Activated CD4-positive, alpha-beta T cell treated with anti-CD3 and anti-CD28 coated beads, Interleukin-2, Interleukin-6, amounts not matched to agents 100 ng/mL and 50 ng/mL, durations not matched to agents 16 hours and 8 hours (primary cell): ENCODE results near the gene ANKRD23.
"Not testable (repeated sequence)": the region's sequence is repeated elsewhere in the genome, so short reads cannot be mapped to it uniquely, and the experiment has no call there.

ENCODE experiments used
- DNase-seq: peaks from one replicate; pipeline ENCODE4 v3.0.0-alpha.2; 2020

Gene ANKRD23

GRCh38 chr2:96876269-96877041 lies 32.6 kb upstream of the ANKRD23 start:
- DNase-seq = no peak

- no peak for DNase-seq
These were observed 31.9 kb upstream of the ANKRD23 start for GRCh38 chr2:96875498-96876268.

- no peak for DNase-seq
These were observed 30.5 kb upstream of the ANKRD23 start for GRCh38 chr2:96874198-96874831.

DNA sequence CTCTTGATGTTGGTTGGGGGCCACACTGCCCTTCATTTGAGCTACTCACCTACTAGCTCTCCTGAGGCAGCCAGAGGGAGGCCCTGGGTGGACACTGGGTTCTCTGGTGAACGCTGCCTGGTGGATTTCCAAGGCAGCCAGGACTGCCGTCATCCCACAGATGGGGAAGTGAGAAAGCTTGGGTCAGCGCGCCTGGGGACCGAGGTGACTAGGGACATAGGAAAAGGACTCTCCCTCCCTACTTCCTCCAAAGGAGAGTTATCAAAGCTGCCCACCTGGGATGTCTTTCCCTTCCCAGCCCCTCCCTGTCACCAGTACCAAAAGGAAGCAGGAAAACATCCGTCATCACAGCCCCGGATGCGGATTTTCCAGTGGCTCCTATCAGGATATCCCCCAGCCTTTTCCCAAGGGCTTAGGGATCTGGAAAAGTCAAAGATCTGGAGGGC lies 29.9 kb upstream of the ANKRD23 start:
- DNase-seq = no peak

DNA sequence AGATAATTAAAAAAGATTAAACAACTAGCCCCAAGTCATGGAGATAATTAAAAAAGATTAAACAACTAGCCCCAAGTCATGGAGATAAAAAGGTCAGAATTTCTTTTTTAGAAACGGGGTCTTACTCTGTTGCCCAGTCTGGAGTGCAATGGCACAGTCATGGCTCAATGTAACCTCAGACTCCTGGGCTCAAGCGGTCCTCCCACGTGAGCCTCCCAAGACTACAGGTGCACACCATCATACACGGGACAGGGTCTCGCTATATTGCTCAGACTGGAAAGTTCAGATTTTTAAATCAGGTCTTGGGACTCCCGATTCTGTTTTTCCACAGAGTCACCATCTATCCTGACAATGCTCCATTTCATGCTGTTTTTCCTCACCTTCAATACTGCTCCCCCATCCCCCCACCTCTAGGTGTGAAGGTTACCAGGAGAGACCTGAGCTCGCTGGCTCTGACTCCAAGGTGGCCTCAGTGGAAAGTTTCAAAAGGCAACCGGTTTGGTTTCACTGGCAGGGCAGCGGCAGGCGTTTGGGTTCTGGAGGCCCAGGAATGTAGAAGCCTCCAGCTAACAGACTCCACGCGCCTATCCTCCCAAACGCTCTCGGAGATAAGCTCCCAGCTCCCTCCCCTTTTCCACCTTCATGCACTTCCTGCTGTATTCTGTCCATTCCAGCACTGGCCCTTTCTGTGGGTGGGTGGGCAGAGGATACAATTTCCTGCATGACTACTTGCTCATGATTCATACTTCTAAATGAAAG lies 28.9 kb upstream of the ANKRD23 start:
- no peak for DNase-seq

- peak; percentile 33 for DNase-seq
These were observed 26.9 kb upstream of the ANKRD23 start for GRCh38 chr2:96870626-96871255.

DNA sequence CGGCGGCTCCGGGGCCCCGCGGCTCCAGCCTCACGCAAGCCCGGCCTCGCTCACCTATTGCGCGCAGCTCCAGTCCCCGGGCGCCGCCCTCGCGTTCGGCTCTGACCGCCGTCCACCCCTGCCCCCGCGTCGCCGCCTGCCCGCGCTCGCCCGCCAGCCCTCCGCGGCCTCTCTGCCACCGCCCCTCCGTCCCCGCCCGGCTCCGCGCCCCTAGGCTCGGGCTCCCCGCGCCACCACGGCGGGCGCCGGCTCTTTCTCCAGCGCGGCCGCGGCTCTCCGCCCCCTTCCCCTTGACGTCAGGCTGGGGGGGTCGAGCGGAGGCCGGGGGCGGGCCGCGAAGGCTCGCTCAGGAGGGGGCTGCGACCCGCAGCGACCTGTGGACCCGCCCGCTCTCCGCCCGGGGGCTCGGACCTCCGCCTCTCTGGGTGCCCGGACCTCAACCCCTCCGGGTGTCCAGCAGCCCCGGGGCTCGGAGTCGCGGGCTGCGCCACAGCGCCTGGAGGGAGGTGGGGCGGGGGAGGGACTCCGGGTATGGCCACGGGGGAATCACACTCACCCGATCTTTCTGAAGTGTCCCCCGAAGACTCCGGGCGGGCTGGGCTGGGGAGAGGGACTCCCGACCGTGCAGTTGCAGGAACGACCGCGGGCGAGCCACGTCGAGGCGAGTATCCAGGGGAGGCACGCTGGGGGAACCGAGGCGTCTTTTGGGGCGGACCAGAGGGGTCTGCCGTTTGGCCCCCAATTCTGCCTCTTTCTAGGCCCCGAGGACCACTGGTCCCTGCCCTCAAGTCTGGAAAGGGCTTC lies 26.2 kb upstream of the ANKRD23 start, which contains the start of gene SEMA4C:
Gene SEMA4C, minus strand, starts transcription at position 259 of the 804 bp plus-strand sequence. CDS start 2,194 bp downstream, outside the sequence.
- peak; percentile 14 for DNase-seq

GRCh38 chr2:96869281-96869821 lies 25.5 kb upstream of the ANKRD23 start:
- no peak for DNase-seq

DNA sequence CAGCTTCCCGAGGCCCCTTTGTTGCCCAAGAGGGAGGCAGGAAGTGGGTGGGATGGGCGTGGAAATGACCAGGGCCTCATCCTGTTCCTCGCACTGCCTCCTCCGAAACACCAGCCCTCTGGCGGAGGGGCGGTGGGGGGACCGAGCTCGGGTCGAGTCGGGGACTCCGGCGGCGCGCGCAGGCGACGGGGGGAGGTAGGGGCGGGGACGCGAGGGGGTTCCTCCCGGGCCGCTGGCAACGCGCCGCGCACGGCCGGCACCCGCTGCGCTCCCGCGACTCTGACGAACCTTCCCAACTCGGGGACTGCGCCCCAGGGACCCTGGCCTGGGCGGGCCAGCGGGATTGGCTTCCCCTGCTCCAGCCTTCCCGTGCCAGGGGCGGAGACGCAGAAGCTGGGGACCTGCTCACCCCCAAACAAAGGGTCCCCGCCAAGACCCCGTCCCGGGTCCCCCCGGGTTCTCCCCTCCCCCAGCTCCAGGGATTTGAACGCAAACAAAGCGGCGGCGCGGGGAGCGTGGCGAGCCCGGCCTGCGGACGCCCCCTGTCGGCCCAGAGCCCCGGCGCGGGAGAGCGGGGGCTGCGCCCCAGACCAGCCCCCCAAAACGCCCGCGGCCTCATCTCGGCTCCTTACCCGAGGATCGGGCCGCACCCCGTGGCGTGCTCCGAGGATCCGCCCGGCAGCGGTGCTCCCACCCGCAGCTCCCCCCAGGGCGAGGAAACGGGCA lies 24.9 kb upstream of the ANKRD23 start:
- peak; percentile 75 for DNase-seq

GRCh38 chr2:96867756-96868554 lies 24.1 kb upstream of the ANKRD23 start:
- no peak for DNase-seq

- peak; percentile 23 for DNase-seq
These were observed 23.4 kb upstream of the ANKRD23 start for GRCh38 chr2:96866986-96867755.

GRCh38 chr2:96866586-96866985 lies 22.8 kb upstream of the ANKRD23 start:
- no peak for DNase-seq

- DNase-seq = no peak
These were observed 22.3 kb upstream of the ANKRD23 start for GRCh38 chr2:96866149-96866548.

DNA sequence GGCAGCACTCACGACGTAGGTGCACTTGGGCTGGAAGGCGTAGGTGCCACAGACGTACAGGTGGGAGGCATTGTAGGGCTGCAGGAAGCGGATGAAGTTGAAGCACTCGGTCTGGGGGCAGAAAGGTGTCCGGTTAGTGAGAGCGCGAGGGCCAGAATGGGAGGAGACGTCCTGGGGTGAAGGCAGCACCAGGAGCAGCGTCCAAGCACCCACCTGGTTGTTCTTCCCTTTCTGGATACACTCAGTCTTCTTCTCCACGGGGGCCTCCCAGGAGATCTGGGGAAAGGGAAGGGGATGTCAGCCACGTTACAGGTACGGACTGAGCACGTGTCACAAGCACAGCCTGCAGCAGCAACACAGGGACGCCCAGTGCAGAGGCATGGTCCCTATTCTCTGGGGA lies 21.8 kb upstream of the ANKRD23 start:
- no peak for DNase-seq

DNA sequence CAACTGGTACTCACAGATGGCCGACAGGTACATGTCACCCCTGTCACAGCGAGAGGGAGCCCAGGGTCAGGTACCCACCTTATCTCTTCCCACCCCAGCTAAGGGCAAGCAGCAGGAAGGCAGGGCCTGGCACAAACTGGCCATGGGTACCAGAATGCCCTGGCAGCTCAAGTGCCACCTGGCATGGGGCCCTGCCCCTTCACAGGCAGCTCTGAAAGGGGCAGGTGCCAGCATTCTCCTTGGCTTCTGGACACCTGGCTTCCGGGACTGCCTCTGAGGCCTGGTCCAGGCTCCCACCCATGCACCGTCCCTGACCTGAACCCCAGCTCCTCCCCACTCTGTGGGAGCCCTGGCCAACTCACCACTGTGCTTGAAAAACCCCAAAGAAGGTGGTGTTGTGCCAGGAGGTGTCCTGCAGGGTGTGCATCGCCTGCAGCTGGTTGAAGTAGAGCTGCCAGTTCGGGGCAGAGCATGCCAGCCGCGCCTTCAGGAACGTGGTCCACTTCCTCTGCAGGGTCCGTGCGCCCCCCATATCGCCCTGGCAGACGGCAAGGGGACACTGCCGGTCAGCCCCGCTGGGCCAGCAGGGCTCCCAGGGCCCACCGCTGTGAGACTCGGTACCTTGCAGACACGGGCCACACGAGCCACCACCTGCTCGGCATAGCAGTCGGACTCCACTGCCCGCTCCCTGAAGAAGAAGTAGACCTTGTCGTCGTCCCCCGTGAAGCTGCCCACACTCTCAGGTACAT lies 20.7 kb upstream of the ANKRD23 start:
- DNase-seq = no peak

- DNase-seq = no peak
These were observed 19.9 kb upstream of the ANKRD23 start for GRCh38 chr2:96863575-96864342.

- not testable (repeated sequence) for DNase-seq
These were observed 19.2 kb upstream of the ANKRD23 start for GRCh38 chr2:96863056-96863455.
